Measurements from ENCODE around the gene SYNE2.
A peak's percentile ranks its signal among the peaks of the same experiment; 100 is the strongest.

SYNE2 gene

DNA sequence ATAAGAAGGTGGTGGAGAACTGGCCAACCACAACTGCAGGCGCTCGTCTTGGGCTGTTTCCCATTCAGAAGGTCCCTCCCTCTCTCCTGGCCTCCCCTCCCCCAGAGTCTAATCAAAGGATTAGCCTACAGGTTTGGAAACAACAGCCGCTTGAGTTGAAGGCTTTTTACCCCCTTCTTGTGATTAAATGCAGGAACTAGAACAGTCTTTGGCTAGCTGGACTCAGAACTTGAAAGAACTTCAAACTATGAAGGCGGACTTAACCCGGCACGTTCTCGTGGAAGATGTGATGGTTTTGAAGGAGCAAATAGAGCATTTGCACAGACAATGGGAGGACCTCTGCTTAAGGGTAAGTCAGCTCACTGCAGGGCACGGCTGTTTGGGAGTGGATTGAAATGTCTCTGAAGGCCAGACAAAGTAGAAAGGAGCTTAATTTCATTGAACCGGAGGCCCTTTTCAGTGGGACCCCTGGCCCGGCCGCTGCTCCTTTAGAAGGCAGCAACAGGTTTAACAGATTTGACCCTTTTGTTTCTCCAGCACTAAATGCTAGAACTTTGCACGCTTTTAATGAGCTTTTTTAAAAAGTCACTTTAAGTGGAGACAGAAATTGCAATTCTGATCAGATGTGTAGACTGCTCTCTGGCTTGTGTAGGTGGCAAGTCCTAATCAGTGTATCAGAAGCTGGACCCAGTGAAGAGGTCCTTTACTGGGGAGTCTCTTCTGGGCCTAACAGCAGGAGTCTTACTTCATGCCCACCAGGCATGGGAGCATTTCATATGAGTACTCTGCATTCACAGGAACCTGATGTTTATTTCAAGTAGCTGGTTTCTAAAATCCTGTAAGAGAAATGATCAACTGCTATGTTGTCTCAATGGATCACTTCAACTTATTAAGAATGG lies 333.7 kb downstream of the SYNE2 start:
- Histone ChIP-seq H3K27ac (ENCODE audit: low read length) (no peak overlapping the region), H3K27me3 (ENCODE audit: low read depth, low read length) (no peaks in the 10 kb centered on the region), H3K9me3 (ENCODE audit: control insufficient read depth in 1 of 2, low read length in 2 of 2) (no peaks in the 10 kb centered on the region), H3K36me3 (ENCODE audit: control insufficient read depth in 1 of 2, insufficient read depth in 2 of 2, low read length in 2 of 2) (peaks cover 5 to 14% of the 10 kb centered on the region in 2 donors), H3K4me1 (ENCODE audit: control insufficient read depth in 1 of 2, insufficient read depth in 2 of 2, low read length in 2 of 2) (no peaks in the 10 kb centered on the region), H3K4me3 (ENCODE audit: low read depth in 1 of 2, low read length in 2 of 2) (no peak overlapping the region)

DNA sequence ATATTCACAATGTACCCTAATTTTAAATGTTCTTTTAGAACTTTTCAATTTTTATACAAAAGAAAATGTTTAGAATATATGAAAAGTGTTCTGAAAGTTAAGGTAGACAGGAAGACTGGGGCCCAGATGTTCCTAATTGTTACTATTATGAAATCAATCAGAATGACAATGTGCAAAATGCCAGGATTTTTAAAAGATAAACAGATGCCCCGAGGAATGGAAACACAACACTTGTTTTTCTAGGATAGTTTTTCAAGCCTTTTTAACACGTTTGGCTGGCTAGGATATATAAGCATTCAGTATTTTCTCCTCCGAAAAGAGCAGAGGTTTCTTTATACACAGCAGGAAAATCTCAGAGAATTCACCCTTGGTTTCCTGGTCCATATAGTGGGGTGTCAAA lies 334.5 kb downstream of the SYNE2 start:
- H3K27ac ChIP-seq (ENCODE audit: low read length), result no peak overlapping the region
- no peak overlapping the region for H3K4me3 ChIP-seq (ENCODE audit: low read depth in 1 of 2, low read length in 2 of 2)
- H3K36me3 ChIP-seq (ENCODE audit: control insufficient read depth in 1 of 2, insufficient read depth in 2 of 2, low read length in 2 of 2), result peaks cover 9 to 14% of the 10 kb centered on the region in 2 donors
- no peaks in the 10 kb centered on the region for H3K9me3 ChIP-seq (ENCODE audit: control insufficient read depth in 1 of 2, low read length in 2 of 2)
- no peaks in the 10 kb centered on the region for H3K4me1 ChIP-seq (ENCODE audit: control insufficient read depth in 1 of 2, insufficient read depth in 2 of 2, low read length in 2 of 2)
- no peaks in the 10 kb centered on the region for H3K27me3 ChIP-seq (ENCODE audit: low read depth, low read length)

DNA sequence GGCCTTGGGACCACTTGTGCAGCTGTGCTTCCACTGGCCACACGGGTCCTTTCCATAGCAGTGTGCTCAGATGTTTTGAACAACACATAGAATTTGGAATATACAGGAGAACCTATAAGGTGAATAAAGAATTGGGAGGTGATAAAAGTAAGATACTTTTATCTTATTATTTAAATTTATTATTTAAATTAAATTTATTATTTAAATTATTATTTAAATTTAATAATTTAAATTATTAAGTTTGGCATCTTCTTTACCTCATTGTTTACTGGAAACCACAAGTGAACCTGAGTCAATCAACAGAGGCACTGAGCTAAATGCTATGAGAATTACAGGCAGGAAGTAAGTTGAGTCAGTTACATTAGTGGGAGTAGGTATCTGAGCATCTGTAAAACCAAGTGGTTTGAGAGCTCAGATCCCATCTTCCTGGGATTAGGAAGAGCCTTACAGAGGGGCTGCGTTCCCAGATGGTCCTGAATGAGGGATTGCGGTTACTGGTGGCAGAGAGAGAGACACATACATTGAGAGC lies 338.2 kb downstream of the SYNE2 start:
- Histone ChIP-seq H3K36me3 (ENCODE audit: control insufficient read depth in 1 of 2, insufficient read depth in 2 of 2, low read length in 2 of 2) (peaks cover 9 to 10% of the 10 kb centered on the region in 2 donors), H3K4me3 (ENCODE audit: low read depth in 1 of 2, low read length in 2 of 2) (no peak overlapping the region), H3K27ac (ENCODE audit: low read length) (no peak overlapping the region), H3K9me3 (ENCODE audit: control insufficient read depth in 1 of 2, low read length in 2 of 2) (no peaks in the 10 kb centered on the region), H3K4me1 (ENCODE audit: control insufficient read depth in 1 of 2, insufficient read depth in 2 of 2, low read length in 2 of 2) (no peaks in the 10 kb centered on the region), H3K27me3 (ENCODE audit: low read depth, low read length) (no peaks in the 10 kb centered on the region)

DNA sequence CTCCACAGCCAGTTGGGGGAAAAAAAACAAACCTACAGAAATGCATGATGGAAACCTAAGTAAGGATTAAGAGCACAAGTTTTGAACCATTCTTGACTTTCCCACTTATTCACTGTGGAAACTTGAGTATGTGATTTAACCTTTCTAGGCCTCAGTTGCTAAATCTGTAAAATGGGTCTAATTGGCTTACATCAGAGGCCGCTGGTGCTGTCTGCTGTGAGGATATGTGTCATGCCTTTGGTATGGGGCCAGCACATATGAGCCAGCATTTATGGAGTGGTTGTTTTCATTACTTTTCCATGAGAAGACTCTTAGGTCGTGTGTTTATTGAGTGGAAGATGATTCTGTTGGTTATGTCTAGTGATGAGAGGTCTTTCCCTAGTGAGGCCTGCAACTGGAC lies 339.0 kb downstream of the SYNE2 start:
- no peak overlapping the region for H3K4me3 ChIP-seq (ENCODE audit: low read depth in 1 of 2, low read length in 2 of 2)

DNA sequence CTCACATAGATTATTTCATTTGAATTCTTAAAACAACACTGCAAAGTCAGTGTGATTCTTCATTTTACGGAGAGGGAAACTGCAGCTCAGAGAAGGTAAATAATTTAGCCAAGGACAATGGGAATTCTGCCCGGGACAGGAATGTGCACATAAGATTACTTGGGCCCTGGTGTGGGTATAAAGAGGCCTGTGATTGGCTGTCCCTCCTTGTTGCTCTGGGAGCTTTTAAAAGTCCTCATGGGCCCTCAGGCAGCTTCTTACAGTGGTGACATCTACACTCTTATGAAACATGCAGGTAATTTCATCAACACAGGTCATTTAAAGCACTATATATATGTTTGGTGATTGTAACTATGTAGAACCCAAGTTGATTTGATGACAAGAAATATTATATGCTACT lies 341.0 kb downstream of the SYNE2 start:
- Histone ChIP-seq H3K36me3 (ENCODE audit: control insufficient read depth in 1 of 2, insufficient read depth in 2 of 2, low read length in 2 of 2) (peaks cover 8 to 9% of the 10 kb centered on the region in 2 donors), H3K27ac (ENCODE audit: low read length) (no peak overlapping the region), H3K27me3 (ENCODE audit: low read depth, low read length) (no peaks in the 10 kb centered on the region), H3K9me3 (ENCODE audit: control insufficient read depth in 1 of 2, low read length in 2 of 2) (no peaks in the 10 kb centered on the region), H3K4me1 (ENCODE audit: control insufficient read depth in 1 of 2, insufficient read depth in 2 of 2, low read length in 2 of 2) (peaks cover 0 to 12% of the 10 kb centered on the region in 2 donors), H3K4me3 (ENCODE audit: low read depth in 1 of 2, low read length in 2 of 2) (no peak overlapping the region)

More for the DNA sequence above, 339.0 kb downstream of the SYNE2 start:
- no peaks in the 10 kb centered on the region for H3K4me1 ChIP-seq (ENCODE audit: control insufficient read depth in 1 of 2, insufficient read depth in 2 of 2, low read length in 2 of 2)
- H3K27ac ChIP-seq (ENCODE audit: low read length), result no peak overlapping the region
- H3K36me3 ChIP-seq (ENCODE audit: control insufficient read depth in 1 of 2, insufficient read depth in 2 of 2, low read length in 2 of 2), result peaks cover 9 to 10% of the 10 kb centered on the region in 2 donors
- no peaks in the 10 kb centered on the region for H3K27me3 ChIP-seq (ENCODE audit: low read depth, low read length)
- H3K9me3 ChIP-seq (ENCODE audit: control insufficient read depth in 1 of 2, low read length in 2 of 2), result no peaks in the 10 kb centered on the region

DNA sequence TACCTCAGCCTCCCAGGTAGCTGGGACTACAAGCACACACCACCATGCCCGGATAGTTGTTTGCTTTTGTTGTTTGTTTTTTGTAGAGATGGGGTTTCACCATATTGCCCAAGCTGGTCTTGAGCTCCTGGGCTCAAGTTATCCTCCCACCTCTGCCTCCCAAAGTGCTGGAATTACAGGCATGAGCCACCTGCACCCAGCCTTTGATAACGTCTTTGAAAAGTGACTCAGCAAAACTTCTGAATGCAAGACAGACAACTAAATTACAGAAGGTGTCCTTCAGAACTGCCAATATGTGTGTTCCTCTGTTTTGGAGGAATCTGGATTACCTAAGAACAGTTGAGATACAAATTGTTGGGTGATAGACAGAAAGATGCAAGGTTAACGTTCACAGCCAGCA lies 341.6 kb downstream of the SYNE2 start:
- H3K27ac ChIP-seq (ENCODE audit: low read length), result no peak overlapping the region
- H3K9me3 ChIP-seq (ENCODE audit: control insufficient read depth in 1 of 2, low read length in 2 of 2), result no peaks in the 10 kb centered on the region
- peaks cover 0 to 12% of the 10 kb centered on the region in 2 donors for H3K4me1 ChIP-seq (ENCODE audit: control insufficient read depth in 1 of 2, insufficient read depth in 2 of 2, low read length in 2 of 2)
- peaks cover 6 to 9% of the 10 kb centered on the region in 2 donors for H3K36me3 ChIP-seq (ENCODE audit: control insufficient read depth in 1 of 2, insufficient read depth in 2 of 2, low read length in 2 of 2)
- no peaks in the 10 kb centered on the region for H3K27me3 ChIP-seq (ENCODE audit: low read depth, low read length)
- no peak overlapping the region for H3K4me3 ChIP-seq (ENCODE audit: low read depth in 1 of 2, low read length in 2 of 2)

DNA sequence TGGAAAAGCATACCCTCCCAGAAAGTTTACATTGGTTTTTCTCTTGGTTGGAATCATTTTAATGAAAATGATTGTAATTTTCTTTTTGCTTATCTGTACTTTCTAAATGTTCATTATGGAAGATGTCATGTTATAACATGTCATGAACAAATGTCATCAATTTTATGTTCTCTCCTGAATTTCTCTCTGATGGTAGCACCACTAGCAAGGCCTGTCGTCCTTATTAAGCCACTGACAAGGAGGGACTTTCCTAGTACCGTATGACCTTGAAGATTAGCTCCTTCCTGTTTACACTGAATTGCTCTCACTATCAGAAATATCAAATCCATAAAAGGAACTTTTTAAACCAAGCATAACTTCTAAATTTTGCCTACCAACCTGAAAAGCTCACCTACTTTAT lies 342.4 kb downstream of the SYNE2 start:
- H3K4me1 ChIP-seq (ENCODE audit: control insufficient read depth in 1 of 2, insufficient read depth in 2 of 2, low read length in 2 of 2), result peaks cover 0 to 14% of the 10 kb centered on the region in 2 donors
- no peaks in the 10 kb centered on the region for H3K9me3 ChIP-seq (ENCODE audit: control insufficient read depth in 1 of 2, low read length in 2 of 2)
- no peaks in the 10 kb centered on the region for H3K27me3 ChIP-seq (ENCODE audit: low read depth, low read length)
- H3K4me3 ChIP-seq (ENCODE audit: low read depth in 1 of 2, low read length in 2 of 2), result no peak overlapping the region
- H3K27ac ChIP-seq (ENCODE audit: low read length), result no peak overlapping the region
- peaks cover 6 to 7% of the 10 kb centered on the region in 2 donors for H3K36me3 ChIP-seq (ENCODE audit: control insufficient read depth in 1 of 2, insufficient read depth in 2 of 2, low read length in 2 of 2)

DNA sequence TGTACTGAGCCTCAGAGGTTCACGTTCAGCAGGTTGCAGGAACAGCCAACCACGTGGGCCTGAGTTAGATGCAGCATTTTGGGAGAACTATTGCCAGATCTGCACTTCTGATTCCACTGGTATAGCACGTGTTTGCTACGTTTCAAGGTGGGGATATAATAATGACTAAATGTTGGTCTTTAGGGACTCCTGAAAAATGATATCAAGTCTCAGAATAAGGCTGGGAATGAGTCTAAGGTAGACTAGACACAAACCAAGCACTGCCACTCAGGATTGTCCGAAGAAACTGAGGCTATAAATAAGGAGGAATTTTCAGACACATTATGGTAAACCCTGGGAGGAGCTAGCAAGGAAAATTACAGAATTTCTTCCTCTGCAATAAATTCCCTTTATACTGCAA lies 343.3 kb downstream of the SYNE2 start:
- H3K27ac ChIP-seq (ENCODE audit: low read length), result no peak overlapping the region
- H3K4me3 ChIP-seq (ENCODE audit: low read depth in 1 of 2, low read length in 2 of 2), result no peak overlapping the region

DNA sequence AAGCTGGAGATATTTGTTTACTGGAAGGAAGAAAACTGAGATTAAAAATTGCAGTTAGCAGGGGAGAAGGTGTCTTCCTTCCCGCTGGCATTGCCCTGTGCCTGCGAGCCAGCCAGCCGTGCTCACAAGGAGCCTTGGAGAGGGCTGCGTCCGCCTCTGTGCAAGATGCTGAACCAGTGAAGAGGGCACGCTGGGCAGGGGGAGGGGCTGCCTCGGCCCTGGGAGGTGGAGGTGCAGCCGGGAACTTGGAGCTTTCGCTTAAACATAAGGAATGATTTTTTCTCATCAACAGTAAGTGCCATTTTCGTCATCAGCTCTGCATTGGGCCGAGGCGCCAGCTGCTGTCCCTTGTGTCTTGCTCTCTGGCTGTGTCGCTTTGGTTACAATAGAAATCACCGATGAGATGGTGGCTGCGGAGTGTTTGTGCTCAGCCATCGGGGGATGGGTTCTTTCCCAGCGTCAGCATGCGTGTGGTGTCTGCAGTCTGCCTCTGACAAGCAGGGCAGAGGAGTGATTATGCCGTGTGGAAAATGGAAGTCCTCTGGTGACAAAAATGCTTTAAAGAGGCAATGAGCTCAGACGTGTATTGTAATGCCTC lies 344.1 kb downstream of the SYNE2 start:
- no peak overlapping the region for H3K27ac ChIP-seq (ENCODE audit: low read length)
- peaks cover 0 to under 1% of the 10 kb centered on the region in 2 donors for H3K36me3 ChIP-seq (ENCODE audit: control insufficient read depth in 1 of 2, insufficient read depth in 2 of 2, low read length in 2 of 2)
- H3K4me3 ChIP-seq (ENCODE audit: low read depth in 1 of 2, low read length in 2 of 2), result peak overlapping the region; percentile 41 to 64
- peaks cover 0 to 21% of the 10 kb centered on the region in 2 donors for H3K4me1 ChIP-seq (ENCODE audit: control insufficient read depth in 1 of 2, insufficient read depth in 2 of 2, low read length in 2 of 2)
- H3K27me3 ChIP-seq (ENCODE audit: low read depth, low read length), result no peaks in the 10 kb centered on the region
- no peaks in the 10 kb centered on the region for H3K9me3 ChIP-seq (ENCODE audit: control insufficient read depth in 1 of 2, low read length in 2 of 2)

More for the DNA sequence above, 343.3 kb downstream of the SYNE2 start:
- H3K27me3 ChIP-seq (ENCODE audit: low read depth, low read length), result no peaks in the 10 kb centered on the region
- H3K36me3 ChIP-seq (ENCODE audit: control insufficient read depth in 1 of 2, insufficient read depth in 2 of 2, low read length in 2 of 2), result peaks cover 0 to 6% of the 10 kb centered on the region in 2 donors
- H3K9me3 ChIP-seq (ENCODE audit: control insufficient read depth in 1 of 2, low read length in 2 of 2), result no peaks in the 10 kb centered on the region
- peaks cover 0 to 21% of the 10 kb centered on the region in 2 donors for H3K4me1 ChIP-seq (ENCODE audit: control insufficient read depth in 1 of 2, insufficient read depth in 2 of 2, low read length in 2 of 2)

DNA sequence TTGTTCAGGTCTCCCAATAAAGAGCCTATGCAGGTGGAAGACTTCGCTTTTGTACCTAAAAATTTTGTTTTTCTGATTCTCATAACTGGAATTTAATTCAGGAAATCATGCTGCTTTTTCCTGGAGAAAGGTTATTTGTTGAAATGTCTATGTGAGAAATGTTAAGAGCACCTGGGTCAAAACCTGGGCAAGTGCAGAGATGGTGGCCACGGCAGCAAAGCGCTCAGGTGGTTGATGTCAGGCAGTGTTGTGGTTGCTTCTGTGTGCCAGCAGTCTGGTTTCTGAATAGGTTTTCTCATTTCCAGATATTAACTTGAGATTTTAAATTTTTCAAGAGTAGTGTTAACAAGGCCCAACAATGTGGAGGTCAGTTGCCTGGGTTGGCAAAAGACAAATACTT lies 345.2 kb downstream of the SYNE2 start:
- H3K4me3 ChIP-seq (ENCODE audit: low read depth in 1 of 2, low read length in 2 of 2), result no peak overlapping the region

DNA sequence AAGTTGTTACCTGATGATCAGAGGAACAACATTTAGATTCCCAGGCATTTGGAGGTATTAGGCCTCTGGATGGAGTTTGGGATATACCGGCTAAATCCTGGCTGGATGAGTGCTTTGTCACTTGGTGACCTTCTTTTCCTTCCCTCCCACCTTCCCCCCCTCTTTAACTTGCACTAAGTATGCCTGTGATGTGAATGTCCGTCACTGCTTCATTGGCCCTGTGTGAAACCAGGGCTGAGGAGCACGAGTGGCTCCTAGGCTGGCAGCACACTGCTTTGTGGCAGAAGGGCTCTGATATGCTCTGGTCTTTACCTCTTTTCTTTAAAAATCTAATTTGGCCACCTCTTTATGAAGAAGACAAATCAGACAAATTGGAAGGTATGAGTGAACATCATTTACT lies 345.7 kb downstream of the SYNE2 start:
- H3K4me1 ChIP-seq (ENCODE audit: control insufficient read depth in 1 of 2, insufficient read depth in 2 of 2, low read length in 2 of 2), result peaks cover 0 to 21% of the 10 kb centered on the region in 2 donors
- H3K36me3 ChIP-seq (ENCODE audit: control insufficient read depth in 1 of 2, insufficient read depth in 2 of 2, low read length in 2 of 2), result no peaks in the 10 kb centered on the region
- H3K27me3 ChIP-seq (ENCODE audit: low read depth, low read length), result no peaks in the 10 kb centered on the region
- no peaks in the 10 kb centered on the region for H3K9me3 ChIP-seq (ENCODE audit: control insufficient read depth in 1 of 2, low read length in 2 of 2)
- no peak overlapping the region for H3K4me3 ChIP-seq (ENCODE audit: low read depth in 1 of 2, low read length in 2 of 2)
- H3K27ac ChIP-seq (ENCODE audit: low read length), result no peak overlapping the region

More for the DNA sequence above, 345.2 kb downstream of the SYNE2 start:
- peaks cover 0 to 21% of the 10 kb centered on the region in 2 donors for H3K4me1 ChIP-seq (ENCODE audit: control insufficient read depth in 1 of 2, insufficient read depth in 2 of 2, low read length in 2 of 2)
- no peaks in the 10 kb centered on the region for H3K9me3 ChIP-seq (ENCODE audit: control insufficient read depth in 1 of 2, low read length in 2 of 2)
- no peaks in the 10 kb centered on the region for H3K36me3 ChIP-seq (ENCODE audit: control insufficient read depth in 1 of 2, insufficient read depth in 2 of 2, low read length in 2 of 2)
- H3K27ac ChIP-seq (ENCODE audit: low read length), result no peak overlapping the region
- no peaks in the 10 kb centered on the region for H3K27me3 ChIP-seq (ENCODE audit: low read depth, low read length)

Data from muscle layer of duodenum (tissue), 2 donors.